Left ventricle myocardium inferior (tissue), 1 donor: ENCODE data around the gene DYNLL2. TPM values are rescaled to one million over a fixed set of nuclear protein-coding genes. Genes with fewer than 3 reads are reported as not detected.
"Not testable (repeated sequence)": the region's sequence is repeated elsewhere in the genome, so short reads cannot be mapped to it uniquely, and the experiment has no call there.

Experiments
- DNase-seq: peaks from one replicate; pipeline ENCODE4 v3.0.0-alpha.2; 2020
- H3K27ac ChIP-seq: fragments of 200-600 bp; replicated peaks from 2 replicates; pipeline ENCODE4 v1.8.0; 2021
- H3K27me3 ChIP-seq: fragments of 200-600 bp; 2 replicates; pipeline ENCODE4 v1.8.0; 2021; ENCODE audit warnings: low read depth
- H3K36me3 ChIP-seq: fragments of 200-600 bp; 2 replicates; pipeline ENCODE4 v1.8.0; 2021
- H3K4me1 ChIP-seq: fragments of 200-600 bp; 2 replicates; pipeline ENCODE4 v1.8.0; 2021
- H3K4me3 ChIP-seq: fragments of 200-600 bp; 2 replicates; pipeline ENCODE4 v1.8.0; 2021; ENCODE audit warnings: mild to moderate bottlenecking, moderate library complexity
- H3K9me3 ChIP-seq: fragments of 200-600 bp; replicated peaks from 2 replicates; pipeline ENCODE4 v1.8.0; 2021
- CTCF ChIP-seq: fragments of 200-600 bp; IDR thresholded peaks from 2 replicates; pipeline ENCODE4 v1.8.0; 2021; ENCODE audit warnings: antibody characterized with exemption, mild to moderate bottlenecking, borderline replicate concordance
- intact Hi-C: fragments of 100-400 bp; cut with micrococcal nuclease; formaldehyde crosslinking; loops from one replicate; pipeline ENCODE4 v1.11.0; 2022
- long read RNA-seq: library from polyadenylated mRNA; unstranded; transcript quantifications from one replicate; pipeline ENCODE4 v2.0.0, GENCODE V29; 2021
- total RNA-seq: library from RNA; stranded (reverse); fragmentation: NEBNext Ultra II Directional; extraction: Animal tissue kit (Norgen Biotek cat#: 25700); gene quantifications from one replicate; pipeline ENCODE4 v1.2.1, GENCODE V29; 2021
- donor health status: DM: no; HTN: yes; CAD: no; lungs with severe emphysema.

DYNLL2 gene
- 93.5 TPM for total RNA-seq
- long read RNA-seq, full-length matches to known transcripts: 1 of 17 reads
- long read RNA-seq, partial matches to known transcripts: 0 of 17 reads
- long read RNA-seq, other reads (novel, unspliced or antisense): 16 of 17 reads

- DNase-seq: peak; percentile 95
- intact Hi-C loops: no loop called here
- H3K27me3 ChIP-seq: no peaks in the 10 kb centered on the region
These were observed at the start of gene DYNLL2 for GRCh38 chr17:58082870-58083490. Gene DYNLL2 (plus strand): TSS chr17:58083419. CDS start chr17:58087091, 3,672 bp downstream.

GRCh38 chr17:58039975-58040374 is 43.2 kb upstream of the DYNLL2 start:
- intact Hi-C loops: no loop called here
- H3K4me1 ChIP-seq: no peaks in the 10 kb centered on the region
- no peak overlapping the region for H3K4me3 ChIP-seq
- TF ChIP-seq CTCF: no peak
- no peaks in the 10 kb centered on the region for H3K9me3 ChIP-seq
- no peaks in the 10 kb centered on the region for H3K36me3 ChIP-seq
- peaks cover 34% of the 10 kb centered on the region for H3K27me3 ChIP-seq
- no peak overlapping the region for H3K27ac ChIP-seq
- DNase-seq: no peak

More at GRCh38 chr17:58082870-58083490, at the start of gene DYNLL2:
- H3K4me1 ChIP-seq: peaks cover 52% of the 10 kb centered on the region
- no peaks in the 10 kb centered on the region for H3K9me3 ChIP-seq
- peak within 1 kb of the TSS; percentile 99 for H3K27ac ChIP-seq
- no peak for TF ChIP-seq CTCF
- peaks cover 24% of the 10 kb centered on the region for H3K36me3 ChIP-seq
- peak within 1 kb of the TSS; percentile 98 for H3K4me3 ChIP-seq

GRCh38 chr17:58040386-58040785 is 42.8 kb upstream of the DYNLL2 start:
- Histone ChIP-seq H3K27ac (no peak overlapping the region), H3K4me3 (no peak overlapping the region), H3K9me3 (no peaks in the 10 kb centered on the region), H3K27me3 (peaks cover 34% of the 10 kb centered on the region), H3K4me1 (no peaks in the 10 kb centered on the region), H3K36me3 (no peaks in the 10 kb centered on the region)
- DNase-seq: no peak
- intact Hi-C loops: no loop called here
- TF ChIP-seq CTCF: no peak

- no peak for TF ChIP-seq CTCF
- intact Hi-C loops: no loop called here
These were observed 42.1 kb upstream of the DYNLL2 start for GRCh38 chr17:58041161-58041560.

GRCh38 chr17:58043221-58044181 is 39.7 kb upstream of the DYNLL2 start:
- H3K9me3 ChIP-seq: no peaks in the 10 kb centered on the region
- DNase-seq: no peak
- H3K27me3 ChIP-seq: peaks cover 26% of the 10 kb centered on the region
- intact Hi-C loops: no loop called here
- no peaks in the 10 kb centered on the region for H3K36me3 ChIP-seq
- H3K4me1 ChIP-seq: peaks cover 18% of the 10 kb centered on the region
- no peak overlapping the region for H3K27ac ChIP-seq
- H3K4me3 ChIP-seq: no peak overlapping the region
- TF ChIP-seq CTCF: no peak

More at GRCh38 chr17:58041161-58041560, 42.1 kb upstream of the DYNLL2 start:
- Histone ChIP-seq H3K27me3 (peaks cover 30% of the 10 kb centered on the region), H3K4me1 (peaks cover 3% of the 10 kb centered on the region), H3K4me3 (no peak overlapping the region), H3K36me3 (no peaks in the 10 kb centered on the region), H3K27ac (no peak overlapping the region), H3K9me3 (no peaks in the 10 kb centered on the region)
- DNase-seq: no peak

- H3K4me3 ChIP-seq, H3K9me3 ChIP-seq, DNase-seq, H3K36me3 ChIP-seq, intact Hi-C loops, H3K27ac ChIP-seq: not testable (repeated sequence)
- Histone ChIP-seq H3K4me1 (peaks cover 18% of the 10 kb centered on the region), H3K27me3 (peaks cover 26% of the 10 kb centered on the region)
These were observed 39.0 kb upstream of the DYNLL2 start for GRCh38 chr17:58044256-58044655.
